ENCODE measurements around the gene GADD45G. TPM values are rescaled to one million over a fixed set of nuclear protein-coding genes. Genes with fewer than 3 reads are reported as not detected.
A peak's percentile ranks its signal among the peaks of the same experiment; 100 is the strongest.

The GADD45G gene
- total RNA-seq, 4 donors from 2014 or later = 8.3 to 27.2 (median 14.4) TPM

GRCh38 chr9:89632192-89632733 is 27.5 kb downstream of the GADD45G start:
- no peak overlapping the region for H3K4me3 ChIP-seq (replicated peaks in 1 of 3)
- peaks cover 33 to 46% of the 10 kb centered on the region in 2 donors for H3K4me1 ChIP-seq
- no peaks in the 10 kb centered on the region for H3K27me3 ChIP-seq
- peak overlapping the region in 2 of 3 donors; percentile 30 to 65 for H3K27ac ChIP-seq
- no peaks in the 10 kb centered on the region for H3K36me3 ChIP-seq
- 77 to 83% methylated on average over 7 of the region's 7 CpGs for WGBS, 2 donors
- peak; percentile 33 to 43 for DNase-seq
- TF ChIP-seq POLR2A (IDR thresholded peaks at IDR 0.05) = no peak
- TF ChIP-seq CTCF (IDR thresholded peaks at IDR 0.05) = no peak
- no peaks in the 10 kb centered on the region for H3K9me3 ChIP-seq
- intact Hi-C loops (cut with DNase I) = no loop called here

DNA sequence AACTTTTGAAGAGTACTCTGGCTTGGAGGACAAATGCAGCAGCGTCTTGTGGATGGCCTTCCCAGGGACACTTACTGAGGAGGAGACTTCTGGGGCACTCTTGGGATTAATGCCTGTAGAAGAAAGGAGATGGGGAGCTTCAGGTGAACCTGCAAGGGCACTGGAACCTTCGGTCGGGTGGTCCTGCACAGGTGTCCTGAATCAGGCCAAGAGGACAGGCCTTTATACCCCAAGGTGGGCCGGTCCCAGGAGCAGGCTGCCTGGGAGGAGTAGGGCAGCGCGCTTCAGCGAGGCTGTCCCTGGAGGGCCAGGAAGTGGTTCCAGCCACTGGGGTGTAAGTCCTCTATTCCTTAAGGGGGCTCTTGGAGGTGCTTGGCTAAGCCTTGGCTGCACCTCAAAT is 27.9 kb downstream of the GADD45G start:
- WGBS, 2 donors = 43 to 64% methylated on average over 1 to 6 of the region's 7 CpGs
- no peaks in the 10 kb centered on the region for H3K9me3 ChIP-seq
- intact Hi-C loops (cut with DNase I) = no loop called here
- peaks cover 33 to 46% of the 10 kb centered on the region in 2 donors for H3K4me1 ChIP-seq
- no peaks in the 10 kb centered on the region for H3K36me3 ChIP-seq
- no peak for DNase-seq
- no peak overlapping the region for H3K4me3 ChIP-seq (replicated peaks in 1 of 3)
- H3K27ac ChIP-seq = peak overlapping the region; percentile 30 to 65 (median 38)
- H3K27me3 ChIP-seq = no peaks in the 10 kb centered on the region
- TF ChIP-seq CTCF (IDR thresholded peaks at IDR 0.05) (no peak), POLR2A (IDR thresholded peaks at IDR 0.05) (no peak)

DNA sequence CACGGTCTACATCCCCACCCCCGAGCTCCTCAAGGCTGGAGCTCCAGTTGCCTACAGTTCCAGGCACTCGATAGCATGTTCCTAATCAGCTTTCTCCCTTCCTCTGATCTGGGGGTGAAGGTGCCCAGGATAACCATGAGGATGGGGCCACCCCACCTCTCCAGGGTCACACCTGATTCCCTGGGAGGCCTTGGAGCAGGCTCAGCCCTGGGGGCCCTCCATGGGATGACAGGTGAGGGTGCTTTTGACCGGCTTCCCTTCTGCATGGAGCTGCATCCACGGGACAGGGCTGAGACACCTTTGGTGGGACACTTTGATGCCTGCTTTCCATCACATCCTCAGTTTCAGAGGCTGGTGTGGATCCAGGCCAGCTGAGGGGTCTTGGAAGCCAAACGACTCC is 28.6 kb downstream of the GADD45G start:
- Histone ChIP-seq H3K36me3 (no peaks in the 10 kb centered on the region), H3K9me3 (no peaks in the 10 kb centered on the region), H3K27ac (peak overlapping the region in 1 of 3 donors; percentile 65), H3K4me1 (peaks cover 33 to 46% of the 10 kb centered on the region in 2 donors), H3K4me3 (replicated peaks in 1 of 3) (no peak overlapping the region), H3K27me3 (no peaks in the 10 kb centered on the region)
- intact Hi-C loops (cut with DNase I) = no loop called here
- DNase-seq = no peak
- TF ChIP-seq POLR2A (IDR thresholded peaks at IDR 0.05) (no peak), CTCF (IDR thresholded peaks at IDR 0.05) (no peak)
- 94% methylated on average over 4 to 6 of the region's 6 CpGs for WGBS, 2 donors

- no peaks in the 10 kb centered on the region for H3K9me3 ChIP-seq
- no peak overlapping the region for H3K27ac ChIP-seq
- H3K4me1 ChIP-seq = peaks cover 33 to 46% of the 10 kb centered on the region in 2 donors
- no peak for DNase-seq
- no peaks in the 10 kb centered on the region for H3K36me3 ChIP-seq
- no peak overlapping the region for H3K4me3 ChIP-seq (replicated peaks in 1 of 3)
- no peaks in the 10 kb centered on the region for H3K27me3 ChIP-seq
- TF ChIP-seq CTCF (IDR thresholded peaks at IDR 0.05) (no peak), POLR2A (IDR thresholded peaks at IDR 0.05) (no peak)
- WGBS, 2 donors = 94 to 95% methylated on average over 9 of the region's 9 CpGs
- intact Hi-C loops (cut with DNase I) = no loop called here
These were observed 29.1 kb downstream of the GADD45G start for GRCh38 chr9:89633920-89634319.

DNA sequence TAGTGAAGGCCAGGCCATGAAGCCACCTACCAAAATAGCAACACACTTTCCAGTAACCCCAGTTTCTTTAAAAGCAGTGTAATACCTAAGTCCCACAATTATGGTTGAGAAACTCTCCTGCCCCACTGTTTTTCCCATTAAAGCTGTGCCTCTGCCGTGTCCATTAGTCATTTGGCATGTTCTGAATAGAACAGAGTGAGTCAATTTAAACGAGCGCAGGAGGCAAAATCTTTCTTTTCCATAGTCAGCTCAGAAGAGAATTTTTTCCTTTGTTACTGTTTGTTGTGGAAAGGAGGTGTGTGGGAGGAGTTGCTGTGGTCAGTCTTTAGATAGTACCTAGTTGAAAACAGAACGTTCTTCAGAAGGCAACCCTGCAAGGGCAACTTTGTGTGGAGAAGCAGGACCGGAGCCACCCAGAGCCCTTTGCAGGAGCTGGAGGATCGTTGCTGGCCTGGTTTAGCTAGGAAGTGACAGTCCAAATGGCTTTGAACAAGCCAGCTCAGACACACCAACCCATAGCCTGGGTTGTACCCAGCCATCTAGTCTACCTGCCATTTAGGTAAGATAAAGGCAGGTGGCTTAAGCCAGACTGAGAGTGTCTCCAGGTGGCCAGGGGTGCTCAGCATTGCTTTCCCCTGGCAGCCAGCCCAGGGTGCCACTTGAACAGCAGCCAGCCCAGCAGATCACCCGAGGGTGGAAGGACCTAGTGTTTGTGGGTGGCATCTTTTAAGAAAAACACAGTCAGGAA is 30.4 kb downstream of the GADD45G start:
- 48 to 55% methylated on average over 7 of the region's 7 CpGs for WGBS, 2 donors
- intact Hi-C loops (cut with DNase I) = no loop called here
- H3K9me3 ChIP-seq = no peaks in the 10 kb centered on the region
- no peak for TF ChIP-seq POLR2A (IDR thresholded peaks at IDR 0.05)
- TF ChIP-seq CTCF (IDR thresholded peaks at IDR 0.05) = peak in 3 of 6 experiments; percentile 12 to 32 (median 28)
- no peak overlapping the region for H3K4me3 ChIP-seq (replicated peaks in 1 of 3)
- no peaks in the 10 kb centered on the region for H3K27me3 ChIP-seq
- peak; percentile 93 to 94 for DNase-seq
- H3K36me3 ChIP-seq = no peaks in the 10 kb centered on the region
- peak overlapping the region; percentile 0 to 42 (median 16) for H3K27ac ChIP-seq
- H3K4me1 ChIP-seq = peaks cover 32 to 43% of the 10 kb centered on the region in 2 donors

Data from thyroid gland (tissue), 4 donors.